HG03439 (cell line): ENCODE results near the gene PTPRN2.

ENCODE experiments used
- ATAC-seq: cut with Tn5 transposase; IDR thresholded peaks from one replicate; pipeline ENCODE4 v1.9.1; 2021; ENCODE audit warnings: mild to moderate bottlenecking, moderate library complexity; ENCODE audit not compliant: unreplicated experiment

Gene PTPRN2

DNA sequence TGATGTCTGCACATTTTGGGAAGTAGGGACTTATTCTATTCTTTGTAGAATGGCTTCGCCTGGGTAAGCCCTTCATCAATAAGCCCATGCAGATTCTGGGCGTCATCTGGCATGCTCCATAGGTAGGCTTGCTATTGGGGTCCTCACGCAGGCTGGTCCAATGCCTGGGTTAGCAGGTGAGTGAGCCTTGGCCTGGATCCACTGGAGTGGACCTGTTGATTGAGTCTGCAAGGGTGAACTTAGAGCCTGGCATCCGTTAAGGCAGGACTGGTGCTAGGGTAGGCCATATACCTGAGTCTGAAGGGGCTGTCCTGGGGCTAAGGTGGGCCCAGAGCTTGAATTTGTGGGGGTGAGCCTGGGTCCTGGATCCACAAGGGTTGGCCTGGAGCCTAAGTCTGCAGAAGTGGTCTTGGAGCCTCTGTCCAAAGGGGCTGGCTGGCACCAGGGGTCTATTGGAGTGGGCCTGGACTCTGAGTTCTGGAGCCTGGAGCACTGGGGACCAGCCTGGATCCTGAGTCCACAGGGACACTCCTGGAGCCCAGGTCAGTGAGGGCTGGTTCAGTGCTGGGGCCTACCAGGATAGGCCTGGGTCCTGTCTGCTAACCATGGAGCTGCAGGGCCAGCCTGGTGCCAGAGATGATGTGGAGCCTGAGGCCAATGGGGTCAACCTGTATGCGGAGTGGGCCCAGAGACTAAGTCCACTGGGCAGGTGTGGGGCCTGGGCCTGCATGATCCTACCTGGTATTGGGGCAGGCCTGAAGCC is 297.7 kb downstream of the PTPRN2 start:
- no peak for ATAC-seq

DNA sequence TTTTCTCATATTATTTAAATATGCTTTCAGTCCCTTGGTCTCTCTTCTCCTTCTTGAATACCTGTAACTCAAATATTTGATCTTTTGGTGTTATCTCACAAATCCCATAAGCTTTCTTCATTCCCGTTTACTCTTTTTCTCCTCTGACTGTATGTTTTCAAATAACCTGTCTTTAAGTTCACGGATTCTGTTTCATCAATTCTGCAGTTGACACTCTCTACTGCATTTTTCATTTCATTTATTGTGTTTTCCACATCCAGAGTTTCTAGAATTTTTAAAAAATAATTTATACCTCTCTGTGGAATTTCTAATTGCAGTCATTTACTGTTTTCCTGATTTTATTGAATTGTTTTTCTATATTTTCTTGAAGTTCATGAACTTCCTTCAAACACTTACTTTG is 298.4 kb downstream of the PTPRN2 start:
- ATAC-seq: no peak

DNA sequence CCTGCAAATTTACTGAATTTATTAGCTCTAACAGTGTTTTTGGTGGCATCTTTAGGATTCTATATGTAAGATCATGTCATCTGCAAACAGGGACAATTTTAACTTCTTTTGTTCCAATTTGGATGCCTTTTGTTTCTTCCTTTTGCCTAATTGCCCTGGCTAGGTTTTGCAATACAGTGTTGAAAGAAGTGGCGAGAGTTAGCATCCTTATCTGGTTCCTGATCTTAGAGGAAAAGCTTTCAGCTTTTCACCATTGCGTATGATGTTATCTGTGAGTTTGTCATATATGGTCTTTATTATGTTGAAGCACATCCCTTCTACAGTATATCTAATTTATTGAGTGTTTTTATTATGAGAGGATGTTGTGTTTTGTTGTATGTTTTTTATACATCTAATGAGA is 301.4 kb downstream of the PTPRN2 start:
- no peak for ATAC-seq

DNA sequence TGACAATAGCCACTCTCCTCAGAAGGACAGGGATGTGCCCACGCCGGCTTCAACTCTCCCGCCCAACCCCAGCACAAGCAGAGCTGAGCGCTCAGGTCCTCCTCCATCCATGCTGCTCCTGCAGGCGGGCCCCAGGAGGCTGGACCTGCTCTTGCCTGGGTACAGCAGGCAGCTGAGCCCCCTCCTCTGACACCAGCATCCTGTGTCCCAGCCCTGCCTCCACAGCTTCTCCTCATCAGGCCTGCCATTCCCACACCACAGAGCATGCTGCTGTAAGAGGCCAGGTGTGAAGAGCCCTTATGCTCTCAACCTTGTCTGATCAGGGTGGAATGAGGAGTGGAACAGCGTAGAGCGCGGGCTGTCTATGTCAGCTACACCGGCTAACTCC is 302.2 kb downstream of the PTPRN2 start:
- no peak for ATAC-seq

DNA sequence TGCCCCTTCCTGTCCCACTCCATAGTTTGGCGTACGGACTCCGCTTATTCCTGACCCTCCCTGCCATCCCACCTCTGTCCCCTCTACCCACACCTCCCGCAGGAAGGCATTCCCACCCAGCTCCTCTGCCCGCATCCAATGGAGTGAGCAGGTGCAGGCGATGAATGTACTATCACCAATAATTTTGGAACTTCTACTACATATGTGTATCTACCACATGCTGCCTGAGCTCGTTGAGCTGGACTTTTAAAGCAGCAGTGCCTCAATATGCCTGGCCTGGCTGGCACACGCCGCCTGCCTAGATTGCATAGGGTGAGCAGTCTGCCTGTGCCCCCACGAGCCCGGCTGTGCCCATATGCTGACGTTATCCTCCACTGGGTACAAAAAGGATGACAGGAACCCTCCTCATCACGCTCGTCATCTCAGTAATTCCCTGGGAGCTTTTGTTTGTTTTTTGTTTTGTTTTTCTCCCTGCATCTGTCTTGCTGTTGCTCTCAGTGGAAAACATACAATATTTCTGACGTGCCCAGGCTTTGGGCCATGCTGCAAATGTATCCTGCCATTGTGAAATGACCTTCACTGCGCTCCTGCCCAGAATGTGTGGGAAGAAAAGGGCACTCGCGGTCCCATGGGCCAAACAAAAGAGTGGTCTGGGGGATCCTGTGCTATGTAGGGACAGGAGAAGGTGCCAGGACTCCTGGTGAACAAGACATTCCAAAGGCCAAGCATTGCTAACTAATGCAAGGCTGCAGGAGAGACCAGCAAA is 302.8 kb downstream of the PTPRN2 start:
- no peak for ATAC-seq

DNA sequence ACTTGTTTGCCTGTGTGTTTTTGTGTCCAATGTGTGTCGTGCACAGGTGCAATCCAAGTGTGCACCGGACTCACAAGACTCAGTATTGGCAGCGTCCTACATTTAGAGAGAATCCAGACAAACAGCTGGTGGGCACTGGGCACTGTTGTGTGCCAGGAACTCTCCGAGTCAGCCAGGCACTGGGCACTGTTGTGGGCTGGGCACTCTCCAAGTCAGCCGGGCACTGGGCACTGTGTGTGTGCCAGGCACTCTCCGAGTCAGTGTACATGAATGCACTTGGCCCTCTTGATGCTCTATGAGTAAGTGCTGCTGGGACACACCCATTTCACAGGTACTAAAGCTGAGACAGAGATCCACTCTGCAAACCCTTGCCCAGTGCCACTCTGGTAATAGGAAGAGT is 303.5 kb downstream of the PTPRN2 start:
- ATAC-seq: no peak

DNA sequence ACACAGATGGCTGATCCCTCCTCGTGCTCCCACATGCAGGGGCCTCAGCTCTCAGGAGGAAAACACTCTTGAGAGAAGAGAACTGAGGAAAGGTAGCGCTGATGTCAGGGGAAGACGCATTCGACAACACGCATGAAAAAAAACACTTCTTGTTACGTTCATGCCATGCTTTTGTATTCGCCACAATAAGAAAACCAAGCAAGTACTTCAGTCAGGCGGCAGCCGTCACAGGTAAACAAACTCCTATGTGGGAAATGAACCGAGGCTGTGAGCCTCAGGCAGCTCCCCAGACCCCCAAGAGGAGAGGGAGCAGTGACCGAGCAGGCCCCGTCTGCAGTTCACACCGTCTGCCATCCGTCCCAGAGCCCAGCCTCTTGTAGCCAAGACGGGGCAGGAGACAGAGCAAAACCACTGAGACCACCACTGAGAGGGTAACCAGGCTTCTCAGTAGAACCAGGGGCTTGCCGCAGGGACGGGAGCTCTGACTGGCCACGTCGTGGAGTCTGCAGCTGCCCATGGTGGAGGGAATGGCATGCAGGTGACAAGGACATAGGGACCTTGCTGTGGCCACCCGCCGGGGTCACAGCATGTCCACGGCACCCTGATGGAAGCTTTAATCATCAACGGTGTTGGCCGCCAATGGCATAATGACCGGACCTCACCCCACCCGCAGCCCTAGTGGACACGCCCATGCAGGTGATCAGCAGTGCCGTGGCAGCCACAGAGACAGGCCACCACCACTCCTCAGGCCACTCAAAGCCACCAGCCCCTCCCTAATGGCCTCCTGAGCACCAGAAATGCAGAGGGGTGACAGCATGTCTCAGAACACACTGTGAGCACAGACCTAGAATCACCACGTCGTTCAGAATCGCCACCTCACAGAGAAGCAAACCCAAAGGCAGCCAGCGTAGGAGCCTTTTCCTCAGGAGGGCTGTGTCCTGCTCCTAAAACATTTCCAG is 304.3 kb downstream of the PTPRN2 start:
- no peak for ATAC-seq

DNA sequence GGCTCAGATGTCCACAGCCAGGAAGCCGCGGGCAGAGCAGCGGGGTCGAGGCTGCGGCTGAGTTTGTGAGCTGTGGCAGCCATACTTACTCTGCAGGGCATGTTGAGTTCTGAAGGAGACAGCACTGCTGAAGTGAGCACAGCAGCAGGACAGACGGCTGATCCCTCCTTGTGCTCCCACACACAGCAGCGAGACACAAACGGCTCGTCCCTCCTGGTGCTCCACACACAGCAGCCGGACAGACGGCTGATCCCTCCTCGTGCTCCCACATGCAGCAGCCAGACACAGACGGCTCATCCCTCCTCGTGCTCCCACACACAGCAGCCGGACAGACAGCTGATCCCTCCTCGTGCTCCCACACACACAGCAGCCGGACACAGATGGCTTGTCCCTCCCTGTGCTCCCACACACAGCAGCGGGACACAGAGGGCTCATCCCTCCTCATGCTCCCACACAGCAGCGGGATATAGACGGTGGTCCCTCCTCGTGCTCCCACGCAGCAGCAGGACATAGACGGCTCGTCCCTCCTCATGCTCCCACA is 305.1 kb downstream of the PTPRN2 start:
- no peak for ATAC-seq

DNA sequence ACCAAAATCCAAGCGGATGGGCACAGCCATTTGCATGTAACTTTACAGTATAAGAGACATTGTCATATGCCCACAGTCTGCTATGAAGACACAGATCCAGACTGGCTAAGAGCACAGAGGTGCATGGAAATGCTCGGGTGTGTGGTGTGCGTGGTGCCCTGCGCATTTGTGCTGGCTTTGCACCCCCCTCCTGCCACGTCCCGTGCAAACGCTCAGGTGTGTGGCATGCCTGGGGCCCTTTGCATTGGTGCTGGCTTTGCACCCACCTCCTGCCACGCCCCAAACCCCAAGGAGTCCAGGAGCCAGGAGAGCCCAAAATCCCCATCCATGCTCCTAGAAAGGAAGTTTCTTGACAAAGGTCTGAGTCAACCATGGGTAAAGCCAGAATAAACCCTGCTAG is 306.2 kb downstream of the PTPRN2 start:
- ATAC-seq: no peak

DNA sequence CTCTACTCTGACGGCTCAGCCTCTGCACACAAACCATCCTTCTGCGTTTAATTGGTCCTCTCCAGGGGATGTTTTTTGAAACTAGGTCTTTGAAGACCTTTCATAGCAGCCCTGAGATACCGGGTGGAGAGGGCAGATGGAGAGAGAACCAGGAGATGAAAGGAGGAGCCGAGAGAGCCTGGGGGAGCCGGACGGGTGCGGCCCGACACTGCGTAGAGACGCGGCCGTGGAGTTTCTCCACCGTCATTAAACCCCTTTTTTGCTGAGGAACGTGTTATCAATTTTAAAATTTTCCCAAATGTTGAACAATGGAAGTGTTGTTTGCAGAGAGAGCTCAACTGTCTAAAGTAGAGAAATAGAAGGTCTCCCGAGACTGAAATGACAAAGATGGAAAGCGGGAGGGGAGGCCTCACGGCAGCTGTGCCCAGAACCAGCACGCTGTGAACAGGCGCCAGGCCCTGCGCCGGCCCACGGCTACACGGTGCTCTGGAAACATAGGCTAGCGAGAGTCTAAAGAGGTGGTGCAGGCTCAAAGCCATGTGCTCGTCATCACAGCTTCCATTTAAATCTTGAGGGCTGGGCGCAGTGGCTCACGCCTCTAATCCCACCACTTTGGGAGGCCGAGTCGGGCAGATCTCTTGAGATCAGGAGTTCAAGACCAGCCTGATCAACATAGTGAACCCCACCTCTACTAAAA is 307.0 kb downstream of the PTPRN2 start:
- ATAC-seq: no peak

DNA sequence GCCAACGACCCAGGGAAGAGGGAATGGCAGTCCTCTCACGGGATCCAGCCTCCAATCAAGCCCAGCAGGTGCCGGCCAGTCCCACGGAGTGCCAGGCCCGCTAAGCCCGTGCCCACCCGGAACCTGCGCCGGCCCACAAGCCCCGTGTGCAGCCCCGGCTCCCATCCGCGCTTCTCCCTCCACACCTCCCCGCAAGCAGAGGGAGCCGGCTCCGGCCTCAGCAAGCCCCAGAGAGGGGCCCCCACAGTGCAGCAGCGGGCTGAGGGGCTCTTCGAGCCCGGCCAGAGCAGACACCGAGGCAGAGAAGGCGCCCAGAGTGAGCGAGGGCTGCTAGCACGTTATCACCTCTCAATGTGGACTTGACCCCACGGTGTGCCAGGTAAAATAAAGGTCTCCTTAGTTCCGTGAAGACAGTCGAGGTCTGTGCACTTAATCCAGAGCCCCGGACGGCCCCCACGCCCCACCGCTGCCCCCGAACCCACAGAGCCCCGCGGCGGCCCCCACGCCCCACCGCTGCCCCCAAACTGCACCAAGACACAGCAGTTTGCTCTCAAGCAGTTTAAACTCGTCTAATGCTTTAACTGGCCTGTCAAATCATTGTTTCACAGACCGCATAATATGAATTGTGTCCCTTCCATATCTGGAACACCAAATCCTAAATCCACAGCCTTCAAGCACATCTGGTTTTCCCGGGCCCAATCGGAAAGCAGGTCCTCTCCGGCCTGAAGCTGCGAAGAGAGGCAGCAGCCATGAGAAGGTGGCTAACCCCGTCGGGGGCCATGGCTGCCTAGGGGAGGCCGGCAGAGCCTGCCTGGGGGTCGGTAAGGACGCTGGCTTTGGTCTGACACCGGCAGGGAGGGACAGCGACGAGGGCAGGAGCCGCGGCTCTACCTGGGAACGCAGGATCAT is 307.8 kb downstream of the PTPRN2 start:
- ATAC-seq: no peak

DNA sequence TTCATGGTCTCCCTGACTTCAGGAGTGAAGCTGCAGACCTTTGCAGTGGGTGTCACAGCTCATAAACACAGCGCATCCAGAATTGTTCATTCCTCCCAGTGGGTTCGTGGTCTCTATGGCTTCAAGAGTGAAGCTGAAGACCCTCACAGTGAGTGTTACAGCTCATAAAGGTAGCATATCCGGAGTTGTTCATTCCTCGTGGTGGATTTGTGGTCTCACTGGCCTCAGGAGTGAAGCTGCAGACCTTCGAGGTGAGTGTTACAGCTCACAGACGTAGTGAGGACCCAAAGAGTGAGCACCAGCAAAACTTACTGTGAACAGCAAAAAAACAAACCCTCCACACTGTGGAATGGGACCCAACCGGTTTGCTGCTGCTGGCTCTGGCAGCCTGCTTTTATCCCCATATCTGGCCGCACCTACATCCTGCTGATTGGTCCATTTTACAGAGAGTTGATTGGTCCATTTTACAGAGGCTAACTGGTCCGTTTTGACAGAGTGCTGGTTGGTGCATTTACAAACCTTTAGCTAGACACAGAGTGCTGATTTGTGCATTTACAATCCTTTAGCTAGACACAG is 308.8 kb downstream of the PTPRN2 start:
- ATAC-seq: no peak

DNA sequence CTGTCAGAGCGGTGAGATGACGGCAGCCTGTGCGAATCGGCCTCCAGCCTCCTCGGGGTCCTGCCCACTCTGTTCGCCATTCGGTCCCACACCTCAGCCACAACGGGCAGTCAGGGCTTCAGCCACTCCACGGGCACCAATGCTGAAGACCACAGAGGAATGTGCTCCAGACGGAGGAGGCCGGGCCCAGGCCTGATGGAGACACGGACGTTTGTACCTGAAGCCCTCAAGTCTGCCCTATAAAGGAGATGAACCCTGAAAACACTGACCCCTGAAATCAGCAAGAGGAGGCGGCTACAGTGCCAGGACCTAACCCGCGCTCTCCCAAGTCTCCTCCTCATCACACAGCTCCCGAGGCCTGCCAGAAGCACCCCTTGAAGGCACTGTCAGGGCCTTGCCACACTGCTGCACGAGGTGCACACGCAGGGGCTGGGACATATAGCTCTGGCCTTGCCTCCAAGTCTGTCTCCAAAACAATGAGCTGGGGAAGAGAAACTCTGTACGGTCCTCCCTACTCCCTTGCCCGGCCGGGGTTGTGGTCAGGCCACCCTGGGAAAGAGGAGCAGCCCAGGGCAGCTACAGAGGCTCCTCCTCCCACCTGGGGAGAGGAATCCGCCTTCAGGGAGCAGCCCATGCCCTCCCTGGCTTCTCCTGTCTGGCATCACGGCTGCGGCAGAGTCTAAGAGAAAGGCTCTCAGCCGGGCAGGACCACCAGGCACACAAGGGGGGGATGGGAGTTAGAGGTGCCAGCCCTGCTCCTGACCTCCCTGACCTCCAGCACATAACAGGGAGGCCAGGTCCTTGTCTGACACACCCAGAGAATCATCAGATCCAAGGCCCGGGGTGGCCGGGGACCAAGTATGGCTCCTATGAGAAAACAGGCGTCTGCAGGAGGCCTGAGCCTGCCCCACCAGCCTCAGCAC is 310.1 kb downstream of the PTPRN2 start:
- ATAC-seq: no peak

DNA sequence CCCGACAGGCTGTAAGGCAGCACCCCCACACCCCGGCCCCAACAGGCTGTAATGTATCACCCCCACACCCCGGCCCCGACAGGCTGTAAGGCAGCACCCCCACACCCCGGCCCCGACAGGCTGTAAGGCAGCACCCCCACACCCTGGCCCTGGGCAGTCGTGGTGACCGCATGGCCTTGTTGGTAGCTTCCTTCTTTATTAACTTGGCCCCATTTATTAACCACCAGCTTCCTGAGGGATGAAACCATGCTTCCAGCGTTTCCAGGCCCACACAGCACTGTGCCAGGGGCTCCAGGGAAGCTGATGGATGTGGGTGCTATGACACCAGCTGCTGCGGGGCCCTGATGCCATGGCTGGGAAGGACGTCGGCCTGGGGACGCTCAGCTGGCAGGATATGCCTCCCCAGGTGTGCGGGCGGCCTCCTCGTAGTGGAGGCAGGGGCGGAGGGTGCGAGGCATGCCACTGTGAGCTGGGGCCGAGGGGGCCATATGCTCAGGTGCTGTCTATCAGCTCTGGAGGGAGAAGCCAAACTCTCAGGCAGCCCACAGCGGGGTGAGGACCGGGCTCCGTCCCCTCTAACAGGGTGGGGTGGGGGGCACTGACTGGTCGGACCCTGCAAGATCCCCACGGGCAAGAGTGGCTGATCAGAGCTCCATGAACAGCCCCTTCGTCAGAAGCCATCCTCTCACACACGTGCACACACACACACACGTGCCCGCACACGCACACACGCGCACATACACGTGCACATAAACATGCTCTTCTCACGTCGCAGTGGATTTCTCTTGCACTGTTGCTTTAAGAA is 311.0 kb downstream of the PTPRN2 start:
- no peak for ATAC-seq

DNA sequence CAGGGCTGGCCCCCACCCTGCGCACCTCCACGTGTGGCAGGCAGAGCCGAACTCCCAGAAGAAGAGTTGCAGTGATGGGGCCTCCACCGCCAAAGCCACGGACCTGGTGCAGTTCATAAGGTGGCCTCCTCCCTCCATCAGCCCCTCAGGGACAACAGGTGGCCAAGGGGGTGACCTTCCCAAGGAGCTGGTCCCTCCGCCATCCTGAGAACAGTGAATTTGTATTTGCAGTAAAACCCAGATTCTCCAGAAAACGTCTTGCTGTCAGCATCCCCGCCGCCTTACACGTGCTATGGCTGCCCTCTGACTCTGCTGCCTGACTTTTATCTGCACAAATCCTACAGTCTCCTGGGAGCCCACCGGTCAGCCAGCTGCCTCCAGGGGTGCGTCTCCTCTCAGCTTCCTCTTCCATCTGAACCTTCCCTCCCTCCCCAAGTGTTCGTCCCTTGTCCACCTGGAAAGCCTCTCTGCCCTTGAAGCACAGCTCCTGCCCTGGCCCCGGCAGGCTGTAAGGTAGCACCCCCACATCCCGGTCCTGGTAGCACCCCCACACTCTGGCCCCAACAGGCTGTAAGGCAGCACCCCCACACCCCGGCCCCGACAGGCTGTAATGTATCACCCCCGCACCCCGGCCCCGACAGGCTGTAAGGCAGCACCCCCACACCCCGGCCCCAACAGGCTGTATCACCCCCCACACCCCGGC is 311.8 kb downstream of the PTPRN2 start:
- ATAC-seq: no peak

DNA sequence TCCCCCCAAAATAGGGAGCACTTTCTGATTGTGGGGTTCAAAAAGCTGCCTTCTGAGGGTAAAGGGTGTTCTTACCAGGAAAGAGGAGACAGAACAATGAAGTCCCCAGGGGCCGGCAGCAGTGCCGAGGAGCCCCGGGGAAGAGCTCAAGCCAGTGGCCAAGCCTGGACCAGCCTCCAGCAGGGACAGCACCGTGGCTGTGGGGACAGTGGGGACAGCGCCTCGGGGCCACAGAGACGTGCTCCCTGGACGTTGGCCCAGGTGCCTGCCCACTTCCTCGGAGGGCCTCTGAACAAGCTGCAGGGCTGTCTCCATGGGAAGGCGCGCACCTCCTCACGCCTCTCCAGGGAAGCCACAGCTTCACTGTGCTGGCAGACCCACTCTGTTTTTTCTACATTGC is 312.6 kb downstream of the PTPRN2 start:
- no peak for ATAC-seq

DNA sequence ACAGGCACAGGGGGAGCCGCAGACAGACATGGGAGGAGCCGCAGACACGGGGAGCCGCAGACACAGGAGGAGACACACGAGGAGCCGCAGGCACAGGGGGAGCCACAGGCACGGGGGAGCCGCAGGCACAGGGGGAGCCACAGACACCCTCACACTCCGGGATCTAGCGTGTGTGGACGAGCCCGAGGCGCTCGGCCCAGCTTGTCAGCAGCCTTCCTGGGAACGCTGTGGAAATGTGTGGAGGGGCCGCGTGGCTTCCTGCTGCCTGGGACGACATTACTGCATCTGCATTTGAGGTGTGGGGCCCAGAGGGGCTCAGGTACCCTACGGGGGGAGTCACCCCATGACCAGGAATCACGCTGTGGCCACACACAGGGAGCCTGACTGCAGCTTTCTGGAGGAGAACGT is 313.2 kb downstream of the PTPRN2 start:
- no peak for ATAC-seq
